ELF-1 (cell line): ENCODE measurements around the gene UBAC2.

Experiments used
- DNase-seq: peaks from one replicate; pipeline ENCODE4 v3.0.0-alpha.2; 2016; ENCODE audit warnings: low read depth, low spot score

The UBAC2 gene

DNA sequence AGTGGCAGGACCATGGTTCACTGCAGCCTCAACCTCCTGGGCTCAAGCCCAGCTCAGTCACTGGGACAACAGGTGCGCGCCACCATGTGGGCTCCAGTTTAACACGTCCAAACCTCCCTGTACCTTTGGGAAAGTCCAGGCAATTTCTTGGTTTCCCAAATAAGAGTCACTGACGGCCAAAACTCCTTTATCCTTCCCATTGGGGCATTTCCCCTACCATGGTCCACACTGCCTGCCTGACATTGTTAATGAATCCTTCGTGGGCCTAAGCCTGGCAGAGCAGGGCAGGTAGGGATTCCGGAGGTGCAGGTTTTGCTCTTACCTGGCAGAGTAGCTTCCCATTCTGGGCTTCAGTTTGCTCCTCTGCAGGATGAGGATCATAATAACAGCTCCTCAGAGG lies 234.5 kb downstream of the UBAC2 start:
- no peak for DNase-seq

GRCh38 chr13:99435998-99436397 lies 235.3 kb downstream of the UBAC2 start:
- DNase-seq: no peak
